Measurements from ENCODE around the gene CIZ1. TPM values are rescaled to one million over a fixed set of nuclear protein-coding genes. Genes with fewer than 3 reads are reported as not detected.

The CIZ1 gene
- total and polyA plus RNA-seq, 2 donors from 2014 or later: 48.1 to 89.9 TPM

DNA sequence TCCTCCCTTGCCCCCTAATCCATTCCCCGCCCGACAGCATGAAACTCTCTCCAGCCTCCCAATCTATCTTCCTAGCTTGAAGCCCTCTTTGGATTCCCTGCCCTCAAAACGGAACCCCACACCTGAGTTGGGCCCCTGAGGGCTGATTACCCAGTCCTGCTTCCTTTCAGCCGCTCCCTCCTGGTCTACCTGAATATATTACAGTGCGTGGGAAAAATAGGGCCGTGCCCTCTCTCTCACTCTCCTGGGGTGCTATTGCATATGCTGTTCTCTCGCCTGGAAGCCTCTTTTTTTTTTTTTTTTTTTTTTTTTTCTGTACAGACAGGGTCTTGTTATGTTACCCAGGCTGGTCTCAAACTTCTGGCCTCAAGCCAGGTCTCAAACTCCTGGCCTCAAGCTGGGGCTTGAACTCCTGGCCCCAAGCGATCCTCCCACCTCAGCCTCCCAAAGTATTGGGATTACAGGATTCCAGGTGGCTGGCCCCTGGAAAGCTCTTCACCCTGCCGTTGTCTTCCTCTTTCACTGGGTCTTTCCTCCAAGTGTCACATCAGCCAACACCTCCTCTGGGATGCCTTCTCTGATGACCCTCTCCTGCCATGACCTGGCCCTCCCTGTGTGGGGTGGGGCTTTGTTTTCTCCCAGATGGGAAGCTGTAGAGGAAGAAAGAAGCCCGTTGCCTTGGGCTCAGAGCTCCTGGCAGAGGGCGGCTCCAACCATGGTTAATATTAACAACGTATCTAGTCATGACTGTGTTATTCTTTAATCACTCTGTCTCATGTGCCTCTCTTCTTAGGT is 20.0 kb upstream of the CIZ1 start:
- FAIRE-seq (no peak), DNase-seq (peak in 3 of 5 donors; percentile 31 to 72 (median 52))
- Histone ChIP-seq H3K4me1 (ENCODE audit: control insufficient read depth in 2 of 3, insufficient read depth in 2 of 3, low read depth in 1 of 3, low read length in 3 of 3) (peaks cover 0 to 7% (median 3%) of the 10 kb centered on the region in 3 donors), H3K4me3 (ENCODE audit: low read length in 3 of 3) (no peak overlapping the region), H3K27ac (ENCODE audit: low read depth in 2 of 2, low read length in 2 of 2) (peak overlapping the region in 1 of 2 donors; percentile 36), H3K9ac (ENCODE audit: low read length in 3 of 3) (no peak overlapping the region), H3K9me3 (ENCODE audit: control insufficient read depth in 2 of 3, insufficient read depth in 1 of 3, low read length in 3 of 3) (no peaks in the 10 kb centered on the region), H3K36me3 (ENCODE audit: control insufficient read depth in 2 of 3, insufficient read depth in 3 of 3, low read length in 3 of 3) (no peaks in the 10 kb centered on the region), H3K27me3 (ENCODE audit: control insufficient read depth, insufficient read depth, low read length) (no peaks in the 10 kb centered on the region)
- intact Hi-C loops (cut with DNase I): no loop called here
- TF ChIP-seq, protein P1, sequence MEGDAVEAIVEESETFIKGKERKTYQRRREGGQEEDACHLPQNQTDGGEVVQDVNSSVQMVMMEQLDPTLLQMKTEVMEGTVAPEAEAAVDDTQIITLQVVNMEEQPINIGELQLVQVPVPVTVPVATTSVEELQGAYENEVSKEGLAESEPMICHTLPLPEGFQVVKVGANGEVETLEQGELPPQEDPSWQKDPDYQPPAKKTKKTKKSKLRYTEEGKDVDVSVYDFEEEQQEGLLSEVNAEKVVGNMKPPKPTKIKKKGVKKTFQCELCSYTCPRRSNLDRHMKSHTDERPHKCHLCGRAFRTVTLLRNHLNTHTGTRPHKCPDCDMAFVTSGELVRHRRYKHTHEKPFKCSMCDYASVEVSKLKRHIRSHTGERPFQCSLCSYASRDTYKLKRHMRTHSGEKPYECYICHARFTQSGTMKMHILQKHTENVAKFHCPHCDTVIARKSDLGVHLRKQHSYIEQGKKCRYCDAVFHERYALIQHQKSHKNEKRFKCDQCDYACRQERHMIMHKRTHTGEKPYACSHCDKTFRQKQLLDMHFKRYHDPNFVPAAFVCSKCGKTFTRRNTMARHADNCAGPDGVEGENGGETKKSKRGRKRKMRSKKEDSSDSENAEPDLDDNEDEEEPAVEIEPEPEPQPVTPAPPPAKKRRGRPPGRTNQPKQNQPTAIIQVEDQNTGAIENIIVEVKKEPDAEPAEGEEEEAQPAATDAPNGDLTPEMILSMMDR (IDR thresholded peaks at IDR 0.05; ENCODE audit: borderline replicate concordance, extremely low read depth, insufficient read depth): no peak

DNA sequence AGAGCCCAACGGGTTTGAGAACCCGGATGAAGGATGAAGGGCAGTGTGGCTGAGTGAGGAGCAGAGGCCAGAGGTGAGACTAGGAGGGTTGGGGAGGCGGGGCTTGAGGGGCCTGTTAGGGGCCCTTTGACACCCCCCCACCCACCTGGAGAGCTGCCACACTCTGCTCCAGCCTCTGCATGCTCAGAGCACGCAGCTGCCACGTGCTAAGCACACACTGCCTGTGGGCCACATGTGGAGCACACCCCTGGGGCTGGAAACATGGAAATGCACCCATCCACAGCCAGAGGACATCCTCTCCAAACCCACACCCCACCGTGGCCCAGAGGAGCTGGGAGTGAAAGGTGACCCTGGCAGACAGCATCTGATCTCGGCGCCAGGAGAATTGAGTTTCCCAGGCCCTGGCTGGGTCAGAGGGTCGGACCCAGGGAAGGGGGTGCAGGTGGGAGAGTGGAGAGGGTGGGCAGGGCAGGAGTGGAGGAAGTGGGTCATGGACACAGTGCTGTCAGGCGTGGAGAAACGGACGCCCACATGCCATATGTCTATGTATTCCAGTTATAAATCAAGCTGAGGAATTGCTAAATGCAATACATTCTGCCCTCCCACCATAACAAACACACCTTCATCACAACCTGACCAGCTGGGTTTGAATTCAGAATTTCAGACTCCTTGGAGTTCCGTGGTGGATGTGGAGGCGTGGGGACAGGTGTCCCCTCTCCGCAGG is 17.7 kb upstream of the CIZ1 start:
- Histone ChIP-seq H3K27me3 (ENCODE audit: control insufficient read depth, insufficient read depth, low read length) (no peaks in the 10 kb centered on the region), H3K9ac (ENCODE audit: low read length in 3 of 3) (no peak overlapping the region), H3K27ac (ENCODE audit: low read depth in 2 of 2, low read length in 2 of 2) (no peak overlapping the region), H3K9me3 (ENCODE audit: control insufficient read depth in 2 of 3, insufficient read depth in 1 of 3, low read length in 3 of 3) (no peaks in the 10 kb centered on the region), H3K4me1 (ENCODE audit: control insufficient read depth in 2 of 3, insufficient read depth in 2 of 3, low read depth in 1 of 3, low read length in 3 of 3) (peaks cover 0 to 7% (median 3%) of the 10 kb centered on the region in 3 donors), H3K4me3 (ENCODE audit: low read length in 3 of 3) (no peak overlapping the region), H3K36me3 (ENCODE audit: control insufficient read depth in 2 of 3, insufficient read depth in 3 of 3, low read length in 3 of 3) (no peaks in the 10 kb centered on the region)
- FAIRE-seq: no peak
- intact Hi-C loops (cut with DNase I): no loop called here
- peak in 4 of 5 donors; percentile 42 to 75 (median 58) for DNase-seq
- TF ChIP-seq, protein P1 (IDR thresholded peaks at IDR 0.05; ENCODE audit: borderline replicate concordance, extremely low read depth, insufficient read depth): no peak

DNA sequence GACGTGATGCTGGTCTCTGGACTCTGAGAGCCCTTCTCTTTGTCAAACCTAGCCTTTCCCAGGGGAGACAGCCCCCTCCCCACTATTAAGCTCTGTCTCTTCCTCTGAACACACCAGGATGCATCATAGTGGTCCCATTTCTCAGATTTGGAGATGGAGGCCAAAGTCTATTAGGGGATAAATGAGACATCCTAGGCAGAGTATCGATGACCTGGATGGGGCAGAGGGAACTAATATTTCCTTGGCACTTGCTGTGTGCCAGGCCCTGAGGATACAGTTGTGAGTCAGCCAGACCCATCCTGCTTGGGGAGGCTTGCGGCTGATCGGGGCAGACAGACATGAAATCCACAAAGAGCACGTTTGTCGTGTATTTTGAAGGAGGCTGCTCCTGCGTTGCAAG is 17.0 kb upstream of the CIZ1 start:
- no peak for DNase-seq

More for the DNA sequence above, 17.0 kb upstream of the CIZ1 start:
- Histone ChIP-seq H3K9ac (ENCODE audit: low read length in 3 of 3) (no peak overlapping the region), H3K36me3 (ENCODE audit: control insufficient read depth in 2 of 3, insufficient read depth in 3 of 3, low read length in 3 of 3) (no peaks in the 10 kb centered on the region), H3K4me3 (ENCODE audit: low read length in 3 of 3) (no peak overlapping the region), H3K27ac (ENCODE audit: low read depth in 2 of 2, low read length in 2 of 2) (no peak overlapping the region), H3K4me1 (ENCODE audit: control insufficient read depth in 2 of 3, insufficient read depth in 2 of 3, low read depth in 1 of 3, low read length in 3 of 3) (peaks cover 0 to 7% (median 7%) of the 10 kb centered on the region in 3 donors), H3K27me3 (ENCODE audit: control insufficient read depth, insufficient read depth, low read length) (no peaks in the 10 kb centered on the region), H3K9me3 (ENCODE audit: control insufficient read depth in 2 of 3, insufficient read depth in 1 of 3, low read length in 3 of 3) (no peaks in the 10 kb centered on the region)
- intact Hi-C loops (cut with DNase I): no loop called here
- TF ChIP-seq, protein P1 (IDR thresholded peaks at IDR 0.05; ENCODE audit: borderline replicate concordance, extremely low read depth, insufficient read depth): no peak
- no peak for FAIRE-seq

Measured in kidney (tissue), 14 donors.